Lower lobe of right lung (tissue), 2 donors: ENCODE results near the gene ZNF10. TPM values are rescaled to one million over a fixed set of nuclear protein-coding genes. Genes with fewer than 3 reads are reported as not detected.
A peak's percentile ranks its signal among the peaks of the same experiment; 100 is the strongest.

Source experiments
- ATAC-seq, 2 donors: fragments of 200-7000 bp; cut with Tn5 transposase; one replicate each; pipeline ENCODE4 v1.9.1; 2020 to 2022; ENCODE audit warnings: mild to moderate bottlenecking in 2 of 2, moderate library complexity in 2 of 2
- DNase-seq: peaks from one replicate; pipeline ENCODE4 v3.0.0-alpha.2; 2020
- H3K27ac ChIP-seq: fragments of 200-600 bp; one replicate; pipeline ENCODE4 v1.8.0; 2022
- H3K27me3 ChIP-seq: fragments of 200-600 bp; one replicate; pipeline ENCODE4 v1.8.0; 2022; ENCODE audit warnings: low read depth
- H3K36me3 ChIP-seq: fragments of 200-600 bp; one replicate; pipeline ENCODE4 v1.8.0; 2022; ENCODE audit warnings: mild to moderate bottlenecking
- H3K4me1 ChIP-seq: fragments of 200-600 bp; one replicate; pipeline ENCODE4 v1.8.0; 2022
- H3K4me3 ChIP-seq: fragments of 200-600 bp; one replicate; pipeline ENCODE4 v1.8.0; 2022; ENCODE audit warnings: mild to moderate bottlenecking
- H3K9me3 ChIP-seq: fragments of 200-600 bp; one replicate; pipeline ENCODE4 v1.8.0; 2022
- CTCF ChIP-seq: fragments of 200-600 bp; IDR thresholded peaks from one replicate; pipeline ENCODE4 v1.8.0; 2022; ENCODE audit warnings: antibody characterized with exemption, mild to moderate bottlenecking
- intact Hi-C: fragments of 100-400 bp; cut with DNase I; formaldehyde crosslinking; loops from one replicate; pipeline ENCODE4 v1.11.0; 2022
- long read RNA-seq: library from polyadenylated mRNA; unstranded; transcript quantifications from one replicate; pipeline ENCODE4 v2.0.0, GENCODE V29; 2021
- total RNA-seq: library from RNA; stranded (reverse); fragmentation: NEBNext Ultra II Directional; extraction: Animal tissue kit (Norgen Biotek cat#: 25700); gene quantifications from one replicate; pipeline ENCODE4 v1.2.1, GENCODE V29; 2021
- donor health status: DM: no; HTN: yes; CAD: no; lungs with severe emphysema.

Gene ZNF10
- total RNA-seq: 7.7 TPM
- long read RNA-seq, partial matches to known transcripts: 0 of 6 reads
- long read RNA-seq, other reads (novel, unspliced or antisense): 5 of 6 reads

- no peak for TF ChIP-seq CTCF
Measured at GRCh38 chr12:133130038-133130807, at the start of gene ZNF10, which contains the start of gene ZNF891. Gene ZNF10, plus strand, starts transcription at chr12:133130627. Its CDS starts 13,866 bp downstream, at chr12:133144493. Gene ZNF891, minus strand, starts transcription at chr12:133130274. Its CDS starts 8,356 bp downstream, at chr12:133121918.

GRCh38 chr12:133081159-133081780, 49.2 kb upstream of the ZNF10 start:
- intact Hi-C loops: no loop called here
- no peak for TF ChIP-seq CTCF
- Histone ChIP-seq H3K4me1 (peaks cover 6% of the 10 kb centered on the region), H3K9me3 (peaks cover 76% of the 10 kb centered on the region), H3K36me3 (peaks cover 34% of the 10 kb centered on the region), H3K4me3 (peak overlapping the region; percentile 88), H3K27ac (peak overlapping the region; percentile 94), H3K27me3 (no peaks in the 10 kb centered on the region)
- ATAC-seq (peak in 1 of 2 donors; percentile 42), DNase-seq (no peak)

More at GRCh38 chr12:133130038-133130807, at the start of gene ZNF10, which contains the start of gene ZNF891:
- no peaks in the 10 kb centered on the region for H3K27me3 ChIP-seq
- peak within 1 kb of the TSS; percentile 87 for H3K4me3 ChIP-seq
- intact Hi-C loops: no loop called here
- peaks cover 66% of the 10 kb centered on the region for H3K9me3 ChIP-seq
- H3K36me3 ChIP-seq: peaks cover 4% of the 10 kb centered on the region
- DNase-seq (peak; percentile 97), ATAC-seq (peak; percentile 99 to 100)
- peak within 1 kb of the TSS; percentile 97 for H3K27ac ChIP-seq
- peaks cover 16% of the 10 kb centered on the region for H3K4me1 ChIP-seq

GRCh38 chr12:133083345-133083744, 47.1 kb upstream of the ZNF10 start:
- ATAC-seq: no peak
- no peaks in the 10 kb centered on the region for H3K27me3 ChIP-seq
- H3K36me3 ChIP-seq: peaks cover 53% of the 10 kb centered on the region
- intact Hi-C loops: no loop called here
- TF ChIP-seq CTCF: no peak
- no peak for DNase-seq
- H3K27ac ChIP-seq: no peak overlapping the region
- H3K9me3 ChIP-seq: peaks cover 76% of the 10 kb centered on the region
- H3K4me1 ChIP-seq: peaks cover 6% of the 10 kb centered on the region
- no peak overlapping the region for H3K4me3 ChIP-seq

GRCh38 chr12:133105620-133106019, 24.8 kb upstream of the ZNF10 start:
- H3K27ac ChIP-seq: no peak overlapping the region
- TF ChIP-seq CTCF: no peak
- intact Hi-C loops: no loop called here
- H3K36me3 ChIP-seq: peaks cover 51% of the 10 kb centered on the region
- no peak for DNase-seq
- H3K4me1 ChIP-seq: no peaks in the 10 kb centered on the region
- ATAC-seq: no peak
- no peak overlapping the region for H3K4me3 ChIP-seq
- H3K27me3 ChIP-seq: no peaks in the 10 kb centered on the region
- H3K9me3 ChIP-seq: peaks cover 100% of the 10 kb centered on the region

GRCh38 chr12:133106253-133106652, 24.2 kb upstream of the ZNF10 start:
- no peak for TF ChIP-seq CTCF
- Histone ChIP-seq H3K36me3 (peaks cover 44% of the 10 kb centered on the region), H3K27ac (no peak overlapping the region), H3K4me3 (no peak overlapping the region), H3K9me3 (peaks cover 100% of the 10 kb centered on the region), H3K4me1 (no peaks in the 10 kb centered on the region), H3K27me3 (no peaks in the 10 kb centered on the region)
- intact Hi-C loops: no loop called here
- ATAC-seq (no peak), DNase-seq (no peak)
